Mesenchymal stem cell (in vitro differentiated cells and primary cell): ENCODE measurements around the gene ST3GAL4.
"Not testable (repeated sequence)": the region's sequence is repeated elsewhere in the genome, so short reads cannot be mapped to it uniquely, and the experiment has no call there.

ENCODE experiments used
- DNase-seq: peaks from one replicate; pipeline ENCODE4 v3.0.0-alpha.2; 2013
- H2AFZ ChIP-seq: one replicate; pipeline ENCODE4 v1.6.1; 2013; ENCODE audit warnings: low read depth, mild to moderate bottlenecking, control low read depth, inconsistent platforms, low read length, moderate library complexity
- H2AK5ac ChIP-seq: 2 replicates; pipeline ENCODE4 v1.6.1; 2013; ENCODE audit warnings: low read length, moderate library complexity, mild to moderate bottlenecking, inconsistent platforms; ENCODE audit not compliant: severe bottlenecking
- H2BK120ac ChIP-seq: one replicate; pipeline ENCODE4 v1.6.1; 2013; ENCODE audit warnings: low read depth, mild to moderate bottlenecking, inconsistent platforms, low read length, moderate library complexity
- H2BK12ac ChIP-seq, 2 experiments: one replicate each; pipeline ENCODE4 v1.6.1; 2013; ENCODE audit warnings: inconsistent platforms in 2 of 2, low read length in 2 of 2, mild to moderate bottlenecking in 2 of 2, moderate library complexity in 2 of 2, control low read depth in 1 of 2
- H2BK15ac ChIP-seq: one replicate; pipeline ENCODE4 v1.6.1; 2013; ENCODE audit warnings: mild to moderate bottlenecking, low read depth, inconsistent platforms; ENCODE audit not compliant: poor library complexity, severe bottlenecking
- H2BK5ac ChIP-seq: 2 replicates; pipeline ENCODE4 v1.6.1; 2013; ENCODE audit warnings: low read depth, mild to moderate bottlenecking, low read length, control low read depth, inconsistent platforms; ENCODE audit not compliant: poor library complexity, severe bottlenecking
- H3K14ac ChIP-seq, 2 experiments: one replicate each; pipeline ENCODE4 v1.6.1; 2013; ENCODE audit warnings: inconsistent platforms in 2 of 2, low read length in 2 of 2, control low read depth in 1 of 2, mild to moderate bottlenecking in 1 of 2, moderate library complexity in 1 of 2
- H3K18ac ChIP-seq, 2 experiments: one replicate each; pipeline ENCODE4 v1.6.1; 2013; ENCODE audit warnings: inconsistent platforms in 2 of 2, low read length in 2 of 2, control low read depth in 1 of 2, low read depth in 1 of 2, mild to moderate bottlenecking in 1 of 2
- H3K23ac ChIP-seq, 2 experiments: one replicate each; pipeline ENCODE4 v1.6.1; 2013; ENCODE audit warnings: inconsistent platforms in 2 of 2, low read length in 2 of 2, mild to moderate bottlenecking in 2 of 2, moderate library complexity in 2 of 2, control low read depth in 1 of 2
- H3K27ac ChIP-seq: 2 replicates; pipeline ENCODE4 v1.5.1; 2013; ENCODE audit warnings: mild to moderate bottlenecking, moderate library complexity, low read length, control low read depth, inconsistent platforms; ENCODE audit not compliant: poor library complexity, severe bottlenecking
- H3K27me3 ChIP-seq, 2 experiments: 2 replicates each; pipeline versions ENCODE4 v1.6.1 to v1.7.0; 2013; ENCODE audit warnings: low read length in 2 of 2, mild to moderate bottlenecking in 2 of 2, moderate library complexity in 2 of 2, control low read depth in 1 of 2, inconsistent platforms in 1 of 2; ENCODE audit not compliant: control insufficient read depth in 1 of 2, insufficient read depth in 1 of 2
- H3K36me3 ChIP-seq, 2 experiments: 2 replicates each; pipeline versions ENCODE4 v1.6.1 to v1.7.0; 2013; ENCODE audit warnings: low read length in 2 of 2, control low read depth in 1 of 2, inconsistent platforms in 1 of 2, low read depth in 1 of 2, mild to moderate bottlenecking in 1 of 2; ENCODE audit not compliant: insufficient read depth in 2 of 2, control insufficient read depth in 1 of 2
- H3K4ac ChIP-seq, 2 experiments: one replicate each; pipeline ENCODE4 v1.6.1; 2013; ENCODE audit warnings: inconsistent platforms in 2 of 2, low read length in 2 of 2, mild to moderate bottlenecking in 2 of 2, moderate library complexity in 2 of 2, control low read depth in 1 of 2, low read depth in 1 of 2
- H3K4me1 ChIP-seq: 2 replicates; pipeline ENCODE4 v1.6.1; 2013; ENCODE audit warnings: low read depth, low read length, control low read depth; ENCODE audit not compliant: control insufficient read depth, insufficient read depth
- H3K4me2 ChIP-seq: 2 replicates; pipeline ENCODE4 v1.6.1; 2013; ENCODE audit warnings: low read length, mild to moderate bottlenecking, inconsistent platforms; ENCODE audit not compliant: poor library complexity, severe bottlenecking
- H3K4me3 ChIP-seq, 2 experiments: 2 replicates each; pipeline versions ENCODE4 v1.5.1 to v1.7.0; 2013; ENCODE audit warnings: low read length in 2 of 2, mild to moderate bottlenecking in 2 of 2, control low read depth in 1 of 2, low read depth in 1 of 2; ENCODE audit not compliant: insufficient read depth in 1 of 2
- H3K79me1 ChIP-seq: replicated peaks from 2 replicates; pipeline ENCODE4 v1.6.1; 2013; ENCODE audit warnings: mild to moderate bottlenecking, control low read depth, low read length, inconsistent platforms; ENCODE audit not compliant: poor library complexity, severe bottlenecking
- H3K9ac ChIP-seq: 2 replicates; pipeline ENCODE4 v1.7.0; 2013; ENCODE audit warnings: mild to moderate bottlenecking, low read length, moderate library complexity
- H3K9me3 ChIP-seq: 2 replicates; pipeline ENCODE4 v1.7.0; 2013; ENCODE audit warnings: mild to moderate bottlenecking, low read length; ENCODE audit not compliant: control insufficient read depth
- H4K8ac ChIP-seq: one replicate; pipeline ENCODE4 v1.6.1; 2013; ENCODE audit warnings: inconsistent platforms, mild to moderate bottlenecking, low read length, moderate library complexity
- H4K91ac ChIP-seq: one replicate; pipeline ENCODE4 v1.6.1; 2013; ENCODE audit warnings: mild to moderate bottlenecking, low read length, inconsistent platforms
- WGBS: methylation state at CpG from one replicate; pipeline ENCODE4 v1.1.7; 2013; ENCODE audit warnings: mixed read lengths; 5-methylcytosine and 5-hydroxymethylcytosine counted together

The ST3GAL4 gene

GRCh38 chr11:126346586-126346940 is 8.9 kb upstream of the ST3GAL4 start:
- Histone ChIP-seq H3K4me2 (no peak overlapping the region), H3K27ac (no peak overlapping the region), H4K8ac (peak overlapping the region; percentile 74), H2BK15ac (peak overlapping the region; percentile 39), H2BK120ac (no peak overlapping the region), H3K9ac (peak overlapping the region; percentile 77), H3K23ac (no peak overlapping the region), H3K36me3 (peaks cover 20 to 32% of the 10 kb centered on the region in 2 experiments), H2BK12ac (peak overlapping the region; percentile 17 to 49), H3K79me1 (peaks cover 28% of the 10 kb centered on the region), H2AK5ac (no peak overlapping the region), H3K18ac (peak overlapping the region; percentile 40), H2AFZ (no peak overlapping the region), H3K4me3 (peak overlapping the region in 1 of 2 experiments; percentile 26), H4K91ac (peak overlapping the region; percentile 80), H3K27me3 (no peaks in the 10 kb centered on the region), H3K4ac (peak overlapping the region; percentile 6 to 29), H2BK5ac (no peak overlapping the region), H3K14ac (peak overlapping the region in 1 of 2 experiments; percentile 58), H3K4me1 (peaks cover 21% of the 10 kb centered on the region), H3K9me3 (no peaks in the 10 kb centered on the region)
- no peak for DNase-seq
- 50% methylated on average over 1 of the region's 1 CpG for WGBS

- not testable (repeated sequence) for H3K4me2 ChIP-seq, H2BK120ac ChIP-seq, H3K18ac ChIP-seq, H3K9me3 ChIP-seq, H2BK5ac ChIP-seq, H3K27ac ChIP-seq, H2AFZ ChIP-seq, H2BK12ac ChIP-seq, H2BK15ac ChIP-seq, H3K23ac ChIP-seq, H4K91ac ChIP-seq, H3K27me3 ChIP-seq, H3K4me3 ChIP-seq, H2AK5ac ChIP-seq, H3K14ac ChIP-seq, DNase-seq, H4K8ac ChIP-seq
- H3K36me3 ChIP-seq, result peaks cover 19 to 32% of the 10 kb centered on the region in 2 experiments
- peaks cover 31% of the 10 kb centered on the region for H3K79me1 ChIP-seq
- peaks cover 18% of the 10 kb centered on the region for H3K4me1 ChIP-seq
- 77% methylated on average over 3 of the region's 7 CpGs for WGBS
- H3K4ac ChIP-seq, result peak overlapping the region in 1 of 2 experiments; percentile 29
- peak overlapping the region; percentile 77 for H3K9ac ChIP-seq
Measured at GRCh38 chr11:126346946-126347345, 8.5 kb upstream of the ST3GAL4 start.

- Histone ChIP-seq H3K9ac (no peak overlapping the region), H3K18ac (peak overlapping the region; percentile 72 to 90), H3K4me1 (peaks cover 17% of the 10 kb centered on the region), H2BK120ac (peak overlapping the region; percentile 38), H3K36me3 (peaks cover 16 to 36% of the 10 kb centered on the region in 2 experiments), H3K27me3 (no peaks in the 10 kb centered on the region), H2BK15ac (peak overlapping the region; percentile 33), H3K14ac (peak overlapping the region in 1 of 2 experiments; percentile 75), H3K4ac (peak overlapping the region; percentile 35 to 65), H4K8ac (peak overlapping the region; percentile 82), H3K4me3 (peak overlapping the region in 1 of 2 experiments; percentile 0), H2AFZ (no peak overlapping the region), H2AK5ac (no peak overlapping the region), H3K27ac (no peak overlapping the region), H2BK5ac (no peak overlapping the region), H2BK12ac (peak overlapping the region; percentile 23 to 65), H4K91ac (peak overlapping the region; percentile 95), H3K23ac (no peak overlapping the region), H3K9me3 (no peaks in the 10 kb centered on the region), H3K4me2 (no peak overlapping the region), H3K79me1 (peaks cover 37% of the 10 kb centered on the region)
- WGBS, result 77% methylated on average over 16 of the region's 17 CpGs
- no peak for DNase-seq
Measured at GRCh38 chr11:126347751-126348668, 7.5 kb upstream of the ST3GAL4 start.
